SIG-M5 treated with dmso at 0.1 percent for 504 hours (cell line): ENCODE data around the gene HERC2.

Experiments
- DNase-seq: peaks from one replicate; lab custom pipeline; 2025; ENCODE audit not compliant: unreplicated experiment; lab: John Stamatoyannopoulos, UW

HERC2 gene

GRCh38 chr15:28098360-28098765 lies 223.6 kb downstream of the HERC2 start:
- no peak for DNase-seq

DNA sequence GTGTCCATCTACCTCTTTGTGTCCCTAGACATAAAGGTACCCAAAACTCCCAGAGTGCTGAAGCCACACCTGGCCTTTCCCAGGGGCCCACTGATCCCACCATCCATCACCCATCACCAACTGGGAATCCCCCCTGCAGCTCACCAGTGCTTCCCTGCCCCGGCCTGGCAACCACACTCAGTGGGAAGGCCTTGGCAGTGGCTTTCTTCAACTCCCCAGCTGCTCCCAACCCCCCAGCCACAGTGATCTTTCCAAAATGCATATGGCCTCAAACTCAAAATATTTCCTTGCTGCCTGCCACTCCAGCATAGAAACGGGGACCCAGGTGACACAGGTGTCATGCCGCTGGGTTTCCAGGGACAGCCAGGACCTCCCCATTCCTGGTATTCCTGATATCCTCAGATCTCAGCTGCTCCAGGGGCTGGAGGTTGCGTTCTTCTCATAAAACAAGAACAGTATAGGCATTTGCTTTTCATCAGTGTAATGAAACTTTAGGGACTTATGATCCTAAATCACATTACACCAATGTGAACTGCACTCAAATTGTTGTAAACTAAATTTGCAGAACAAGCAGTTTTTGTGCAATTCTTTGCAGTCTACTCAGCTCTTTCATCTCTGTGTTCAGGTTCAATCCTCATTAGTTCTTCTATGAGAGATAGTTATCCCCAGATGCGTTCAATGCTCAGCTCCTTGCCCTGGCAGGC lies 224.2 kb downstream of the HERC2 start:
- DNase-seq: no peak

DNA sequence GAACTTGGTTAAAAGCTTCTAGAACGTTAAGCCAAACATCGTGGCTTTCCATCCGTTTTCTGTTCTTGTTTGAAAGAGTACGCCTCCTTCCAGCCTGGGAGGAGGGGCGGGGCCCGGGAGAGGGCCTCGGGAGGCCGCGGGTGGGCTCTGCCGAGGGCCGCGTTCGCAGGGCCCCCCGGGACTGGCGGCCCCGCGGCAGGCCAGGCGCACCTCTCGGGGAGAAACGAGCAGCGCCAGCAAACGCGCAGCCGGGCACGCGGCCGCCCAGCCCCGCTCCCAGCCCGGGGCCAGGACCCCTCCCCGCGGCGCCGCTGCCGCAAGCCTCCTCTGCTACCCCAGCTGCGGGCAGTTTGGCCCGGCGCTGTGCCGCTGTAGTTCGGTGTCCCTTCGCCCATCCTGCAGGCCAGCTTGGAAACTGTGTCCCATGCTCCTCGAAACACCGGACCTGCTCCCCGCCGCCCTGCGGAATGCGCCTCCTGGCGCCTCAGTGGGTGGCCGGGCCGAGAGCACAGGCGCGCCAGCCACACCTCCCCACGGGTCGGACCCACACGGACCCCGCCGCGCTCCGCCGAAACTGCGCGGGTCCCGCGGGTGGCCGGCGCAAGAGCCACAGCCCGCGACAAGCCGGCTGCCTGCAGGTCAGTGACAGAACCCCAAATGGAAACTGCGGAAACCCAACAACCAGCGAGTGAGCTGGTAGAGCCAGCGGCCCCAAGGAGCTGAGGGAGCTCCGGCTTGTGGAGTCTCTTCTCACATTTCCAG lies 225.1 kb downstream of the HERC2 start:
- no peak for DNase-seq

- DNase-seq: no peak
Measured at GRCh38 chr15:28096411-28096669, 225.6 kb downstream of the HERC2 start.

- no peak for DNase-seq
Measured at GRCh38 chr15:28094732-28095521, 227.1 kb downstream of the HERC2 start.

DNA sequence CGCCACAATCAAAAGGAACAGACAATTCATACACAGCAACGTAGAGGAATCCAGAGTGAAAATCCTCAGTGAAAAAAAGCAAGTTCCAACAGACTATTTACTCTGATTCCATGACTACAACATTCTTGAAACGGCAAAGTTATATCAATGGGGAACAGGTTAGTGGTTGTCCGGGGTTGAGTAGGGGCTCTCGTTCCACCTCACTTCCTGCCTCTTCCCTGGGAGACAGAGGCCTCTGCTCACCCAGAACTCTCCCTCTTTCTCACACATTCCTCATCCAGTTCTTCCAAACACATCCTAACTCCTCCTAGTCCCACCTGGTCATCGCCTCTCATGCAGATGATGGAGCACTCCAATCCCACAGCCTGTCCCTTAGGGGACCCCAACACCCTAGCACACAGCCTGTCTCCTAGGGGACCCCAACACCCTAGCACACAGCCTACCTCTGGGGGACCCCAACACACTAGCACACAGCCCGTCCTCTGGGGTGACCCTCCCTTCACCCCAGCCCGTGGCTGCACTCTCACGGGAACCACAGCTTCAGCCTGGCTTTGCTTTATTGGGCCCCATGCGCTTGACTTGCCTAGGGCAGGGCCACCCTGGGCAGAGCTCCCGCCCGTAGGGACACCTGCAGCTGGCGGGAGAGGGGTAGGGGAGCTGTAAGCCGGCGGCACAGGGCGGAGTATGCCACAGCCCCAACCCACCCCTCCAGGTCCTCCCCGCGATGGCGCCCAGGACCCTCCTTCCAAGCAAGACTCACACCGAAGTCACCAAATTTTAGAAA lies 228.0 kb downstream of the HERC2 start:
- no peak for DNase-seq

DNA sequence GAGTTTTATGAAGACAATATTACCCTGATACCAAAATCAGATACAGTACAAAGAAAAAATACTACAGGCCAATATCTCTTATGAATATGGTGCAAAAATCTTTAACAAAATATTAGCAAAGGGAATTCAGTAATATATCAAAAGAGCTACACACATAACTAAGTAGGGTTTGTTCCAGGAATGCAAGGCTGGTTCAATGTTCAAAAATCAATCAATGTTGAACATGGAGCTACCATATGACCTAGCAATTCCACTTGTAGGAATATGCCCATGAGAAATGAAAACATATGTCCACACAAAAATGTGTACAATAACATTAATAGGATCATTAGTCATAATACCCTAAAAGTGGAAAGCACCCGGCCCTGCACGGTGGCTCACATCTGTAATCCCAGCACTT lies 230.7 kb downstream of the HERC2 start:
- DNase-seq: no peak

DNA sequence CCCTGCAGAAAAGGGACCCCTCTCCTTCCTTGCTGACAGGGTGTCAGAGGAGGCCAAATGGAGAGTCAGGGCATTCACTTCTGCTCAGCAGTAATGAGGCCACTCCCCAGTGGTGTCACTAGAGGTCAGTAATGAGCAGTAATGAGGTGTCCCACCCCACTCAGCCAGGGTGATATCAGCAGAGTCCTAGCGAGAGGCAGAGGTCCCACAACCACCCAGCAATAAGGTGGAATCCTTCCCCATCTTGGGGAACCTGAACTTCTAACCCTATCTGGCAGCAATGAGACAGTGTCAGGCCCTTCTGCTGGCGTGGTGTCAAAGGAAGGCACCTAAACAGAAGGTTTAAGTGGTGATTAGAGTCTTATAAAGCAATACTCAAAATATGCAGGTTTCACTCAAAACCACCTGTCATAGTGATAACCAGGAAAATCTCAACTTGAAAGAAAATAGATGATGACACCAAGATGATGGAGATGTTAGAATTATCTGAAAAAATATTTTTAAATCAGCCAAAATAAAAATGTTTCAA lies 235.7 kb downstream of the HERC2 start:
- DNase-seq: peak; percentile 58

- DNase-seq: no peak
Measured at GRCh38 chr15:28085489-28086174, 236.3 kb downstream of the HERC2 start.

GRCh38 chr15:28084547-28084946 lies 237.4 kb downstream of the HERC2 start:
- DNase-seq: no peak

DNA sequence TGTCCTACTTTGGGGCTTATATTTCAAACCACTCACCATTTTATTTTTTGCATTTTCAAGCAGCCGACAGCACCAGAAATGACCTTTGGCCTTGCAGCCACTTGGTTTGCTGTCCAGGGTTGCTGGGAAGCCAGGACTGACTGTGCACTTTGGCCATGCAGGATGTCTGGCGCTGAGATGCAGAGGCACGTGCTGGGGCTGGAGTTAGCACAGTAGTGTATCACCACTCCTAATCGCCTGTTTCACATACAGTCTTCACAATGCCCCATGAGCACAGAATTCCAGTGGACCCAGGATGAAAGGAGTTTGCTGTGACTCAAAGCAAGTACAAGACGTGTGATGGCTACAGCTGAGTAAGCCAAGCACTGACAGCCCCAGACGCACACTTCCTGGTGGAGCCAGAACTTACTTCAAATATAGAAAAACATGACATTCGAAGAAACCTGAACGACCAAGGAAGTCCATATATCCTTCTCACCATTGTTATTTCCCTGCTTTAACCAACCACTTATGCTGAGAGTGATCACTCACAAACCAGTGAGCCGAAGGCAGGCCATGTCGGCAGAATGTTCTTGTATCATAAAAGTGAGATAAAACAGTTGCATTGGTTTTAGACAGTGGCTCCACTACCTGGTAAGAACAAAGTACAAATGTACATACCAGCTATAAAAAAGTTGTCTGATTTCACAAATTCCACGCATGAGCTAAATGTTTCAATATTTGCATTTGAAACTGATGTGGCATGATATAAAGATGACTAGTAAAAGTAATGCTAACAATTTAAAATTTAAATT lies 238.9 kb downstream of the HERC2 start:
- DNase-seq: no peak

DNA sequence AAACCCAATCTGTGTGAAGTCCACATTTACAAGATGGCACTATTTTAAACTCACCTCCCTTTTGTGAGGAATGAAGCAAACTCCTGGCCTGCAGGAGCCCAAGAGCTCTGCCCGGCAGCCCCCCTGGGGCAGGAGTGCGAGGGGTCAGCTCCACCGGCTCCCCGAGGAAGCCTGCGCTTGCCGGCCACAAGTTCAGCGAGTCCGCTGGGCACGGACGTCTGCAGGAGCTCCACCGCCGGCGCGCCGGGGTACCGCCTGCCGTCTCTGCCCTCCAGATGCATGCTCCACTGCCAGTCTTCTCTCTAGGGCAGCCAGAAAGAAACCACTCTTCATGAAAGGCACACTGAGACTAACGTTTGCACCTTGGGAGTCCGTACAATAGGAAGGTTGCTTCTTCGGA lies 240.4 kb downstream of the HERC2 start:
- DNase-seq: no peak

GRCh38 chr15:28080386-28080785 lies 241.6 kb downstream of the HERC2 start:
- DNase-seq: no peak

DNA sequence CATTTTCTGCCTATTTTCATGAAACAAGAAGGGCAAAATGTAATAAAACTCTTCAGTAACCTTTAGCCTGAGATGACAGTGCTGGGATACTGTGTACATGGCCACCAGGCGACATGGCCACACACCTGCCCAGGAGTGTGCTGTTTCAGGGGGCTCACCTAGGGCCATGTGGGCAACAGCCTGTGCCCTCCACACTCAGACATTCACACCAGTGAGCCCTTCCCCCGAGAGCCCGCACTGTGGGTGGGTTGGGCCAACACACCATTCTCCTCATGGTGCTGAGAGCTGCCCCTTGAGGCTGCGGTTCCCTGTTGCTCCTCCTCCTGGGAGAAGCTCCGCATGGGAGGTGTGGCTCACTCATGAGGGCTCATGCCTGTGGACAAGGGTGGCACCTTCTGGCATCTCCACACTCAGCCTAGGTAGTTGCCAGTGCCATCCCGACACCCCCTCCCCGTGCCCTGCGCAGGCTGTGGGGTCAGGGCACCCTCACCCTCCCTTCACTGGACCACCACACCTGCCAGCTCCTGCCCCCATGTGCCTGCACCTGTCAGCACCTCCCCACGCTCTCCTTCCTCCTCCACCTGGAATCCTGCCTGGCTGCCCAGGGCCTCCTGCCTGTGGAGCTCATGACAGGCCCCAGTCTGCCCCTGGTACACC lies 242.5 kb downstream of the HERC2 start:
- DNase-seq: no peak

- no peak for DNase-seq
Measured at GRCh38 chr15:28078191-28078719, 243.7 kb downstream of the HERC2 start.

- DNase-seq: no peak
Measured at GRCh38 chr15:28075573-28075972, 246.4 kb downstream of the HERC2 start.

GRCh38 chr15:28068930-28069329 lies 253.0 kb downstream of the HERC2 start:
- DNase-seq: peak; percentile 3

DNA sequence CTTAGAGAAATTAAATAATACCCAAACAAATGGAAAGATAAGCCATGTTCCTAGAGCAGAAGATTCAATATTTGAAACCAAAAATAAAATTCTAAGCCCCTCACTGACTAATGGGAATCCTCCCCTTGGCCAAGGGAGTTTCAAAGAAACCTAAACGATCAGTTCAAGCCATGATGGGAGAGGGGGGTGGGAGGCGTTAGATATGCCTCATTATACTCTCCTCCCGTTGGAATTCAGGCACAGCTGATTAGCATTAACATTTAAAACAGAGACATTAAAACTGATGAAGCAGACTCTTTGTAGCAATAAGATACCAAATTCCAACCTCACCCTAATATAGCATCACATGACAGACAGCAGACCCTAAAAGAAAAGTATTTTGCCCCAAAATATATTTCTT lies 255.7 kb downstream of the HERC2 start:
- no peak for DNase-seq
